ENCODE measurements around the gene CCNT1.
"Not testable (repeated sequence)": the region's sequence is repeated elsewhere in the genome, so short reads cannot be mapped to it uniquely, and the experiment has no call there.

Gene CCNT1

DNA sequence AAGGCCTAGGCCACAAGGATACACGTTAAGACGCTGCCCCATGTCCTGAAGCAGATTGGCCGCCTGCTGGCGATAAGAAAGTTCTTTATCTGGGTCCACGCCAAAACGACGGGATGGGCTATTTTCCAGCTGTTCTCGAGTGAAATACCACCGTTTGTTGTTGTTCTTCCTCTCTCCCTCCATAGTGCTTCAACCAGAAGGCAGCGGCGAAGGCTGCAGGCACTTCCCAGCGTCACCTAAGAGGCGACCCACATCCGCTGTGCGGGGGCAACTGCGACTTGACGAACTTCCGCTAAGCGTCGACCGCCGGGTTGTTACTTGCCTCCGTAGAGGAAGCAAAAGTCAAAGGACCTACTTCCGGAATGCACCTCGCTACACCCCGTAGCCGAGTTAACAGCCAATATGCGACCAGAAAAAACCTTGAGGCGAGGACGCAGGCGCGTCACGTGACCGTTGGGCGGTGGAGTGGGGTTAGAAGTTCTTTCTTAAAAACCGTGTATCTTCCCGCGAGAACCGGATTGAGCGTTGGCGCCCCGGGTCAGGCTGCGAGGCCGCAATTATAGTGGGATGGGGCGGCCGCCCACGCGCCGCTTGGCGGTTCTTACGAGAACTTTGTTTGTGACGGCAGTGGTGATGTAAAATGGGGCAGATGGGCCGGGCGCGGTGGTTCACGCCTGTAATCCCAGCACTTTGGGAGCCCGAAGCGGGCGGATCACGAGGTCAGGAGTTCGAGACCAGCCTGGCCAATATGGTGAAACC lies at the start of gene CCNT1:
CCNT1 (minus strand) TSS at position 215 of the 759 bp plus-strand sequence; CDS start at position 183, 32 bp downstream.
- peak; percentile 99 for DNase-seq (ENCODE audit: low spot score)

DNA sequence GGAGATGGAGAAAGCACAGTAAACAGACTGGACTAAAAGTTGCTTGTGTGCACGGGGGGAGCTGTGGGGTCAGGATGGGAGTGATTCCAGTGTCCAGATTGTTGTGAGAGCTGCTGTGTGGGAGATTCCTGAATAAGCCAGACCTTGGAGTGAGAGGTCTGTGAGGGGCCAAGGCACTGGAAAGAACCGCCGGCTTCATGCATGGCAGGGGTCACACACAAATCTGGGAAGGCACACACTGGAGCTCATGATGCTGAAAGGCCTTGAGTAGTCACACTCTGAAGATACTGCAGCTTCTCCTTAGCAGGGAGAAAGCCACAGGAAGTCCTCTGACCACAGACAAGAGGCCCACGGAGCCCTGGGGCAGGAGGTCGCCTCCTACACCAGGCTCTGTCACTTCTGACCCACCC lies 49.3 kb upstream of the CCNT1 start:
- no peak for DNase-seq (ENCODE audit: low spot score)

DNA sequence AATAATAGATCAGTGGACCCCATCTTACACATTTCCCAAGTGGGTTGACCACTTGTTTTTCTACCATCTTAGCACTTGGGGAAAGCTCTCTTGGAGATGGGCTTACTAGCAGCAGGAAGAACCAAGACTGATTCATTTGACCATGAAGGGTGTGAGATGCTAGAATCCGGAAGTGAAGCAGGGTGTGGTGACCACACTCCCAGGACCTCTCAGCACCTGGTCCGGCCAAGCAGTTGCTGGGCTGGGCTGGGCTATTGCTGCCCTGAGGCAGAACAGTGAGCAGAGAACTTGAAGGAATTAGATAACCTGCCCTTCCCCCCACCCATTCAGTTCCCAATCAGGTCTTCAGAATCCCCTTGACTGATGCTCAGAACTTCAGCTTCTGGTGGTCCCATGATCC lies 48.0 kb upstream of the CCNT1 start:
- DNase-seq (ENCODE audit: low spot score) = no peak

DNA sequence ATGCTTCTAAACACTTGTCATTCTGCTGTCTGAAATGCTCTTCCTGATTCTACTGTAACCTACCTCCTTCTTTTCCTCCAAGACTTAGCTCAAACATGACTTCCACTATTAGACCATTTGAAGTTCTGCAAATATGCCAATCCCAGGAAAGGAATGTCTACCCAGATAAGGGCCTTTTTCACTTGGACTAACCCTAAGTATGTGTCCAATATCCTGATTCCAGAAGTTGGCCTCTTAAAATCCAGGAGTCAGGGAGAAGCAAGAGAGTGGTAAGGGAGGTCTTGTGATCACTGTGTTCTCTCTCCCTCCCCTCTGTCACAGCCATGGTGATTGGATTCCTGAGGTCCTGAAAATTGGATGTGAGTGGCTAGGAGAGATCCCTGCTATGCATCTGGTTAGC lies 42.2 kb upstream of the CCNT1 start:
- DNase-seq (ENCODE audit: low spot score) = no peak

DNA sequence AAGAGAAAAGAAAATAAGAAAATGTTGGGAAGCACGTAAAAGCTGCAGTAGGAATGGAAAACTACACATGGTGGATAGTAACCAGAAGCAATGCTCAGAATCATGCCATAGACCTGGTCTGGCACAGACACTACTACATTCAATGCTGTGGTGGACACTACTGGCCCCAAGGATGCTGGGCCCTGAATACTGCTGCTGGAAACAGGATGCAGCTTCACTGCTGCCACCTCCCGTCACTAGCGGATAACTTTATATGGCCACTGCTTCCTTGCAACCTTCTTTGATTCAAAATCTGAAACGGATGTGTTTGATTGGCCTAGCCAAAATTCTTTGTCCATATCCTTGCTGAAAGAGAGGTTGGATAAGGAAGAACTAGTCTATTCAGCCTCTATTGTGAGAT lies 41.7 kb upstream of the CCNT1 start:
- DNase-seq (ENCODE audit: low spot score) = no peak

DNA sequence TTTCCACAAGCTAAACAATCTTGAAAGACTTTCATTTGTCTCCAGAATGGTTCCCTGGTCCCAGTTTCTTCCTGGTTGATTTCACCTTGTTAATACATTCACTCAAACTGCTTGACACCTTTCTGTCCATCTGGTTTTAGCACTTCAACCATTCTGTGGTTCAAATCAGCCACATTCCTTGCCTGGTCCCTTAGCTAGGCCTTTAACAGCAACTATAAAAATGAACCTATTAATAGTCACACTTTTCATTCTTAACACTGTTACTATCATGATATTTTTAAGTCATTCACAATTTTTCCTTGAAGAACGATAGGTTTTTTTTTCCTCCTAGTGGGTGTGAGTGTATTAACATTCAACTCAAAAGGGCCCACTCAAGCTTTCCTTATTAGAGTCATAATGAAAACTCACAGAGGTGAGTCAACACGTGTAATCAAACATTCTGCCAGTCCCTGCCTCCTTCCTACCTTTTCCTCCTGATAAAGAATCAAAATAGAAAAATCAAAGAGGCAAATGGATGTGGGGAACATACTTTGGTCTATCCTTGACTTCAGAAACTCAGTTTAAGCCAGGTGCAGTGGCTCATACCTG lies 34.4 kb upstream of the CCNT1 start:
- no peak for DNase-seq (ENCODE audit: low spot score)

DNA sequence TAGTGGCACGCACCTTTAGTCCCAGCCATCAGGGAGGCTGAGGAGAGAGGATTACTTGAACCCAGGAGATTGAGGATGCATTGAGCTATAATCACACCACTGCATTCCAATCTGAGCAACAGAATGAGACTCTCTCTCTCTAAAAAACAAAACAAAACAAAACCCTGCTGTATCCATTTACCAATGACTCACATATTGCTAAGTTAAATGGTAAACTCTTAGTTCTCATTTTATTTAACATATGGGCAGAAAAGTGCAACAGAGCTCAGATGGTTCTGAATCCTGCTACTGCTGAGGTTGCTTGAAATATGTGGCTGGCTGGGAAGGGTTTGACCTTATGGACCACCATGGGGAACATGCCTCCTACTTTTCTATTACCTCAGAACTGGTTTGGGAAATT lies 33.7 kb upstream of the CCNT1 start:
- DNase-seq (ENCODE audit: low spot score) = no peak

DNA sequence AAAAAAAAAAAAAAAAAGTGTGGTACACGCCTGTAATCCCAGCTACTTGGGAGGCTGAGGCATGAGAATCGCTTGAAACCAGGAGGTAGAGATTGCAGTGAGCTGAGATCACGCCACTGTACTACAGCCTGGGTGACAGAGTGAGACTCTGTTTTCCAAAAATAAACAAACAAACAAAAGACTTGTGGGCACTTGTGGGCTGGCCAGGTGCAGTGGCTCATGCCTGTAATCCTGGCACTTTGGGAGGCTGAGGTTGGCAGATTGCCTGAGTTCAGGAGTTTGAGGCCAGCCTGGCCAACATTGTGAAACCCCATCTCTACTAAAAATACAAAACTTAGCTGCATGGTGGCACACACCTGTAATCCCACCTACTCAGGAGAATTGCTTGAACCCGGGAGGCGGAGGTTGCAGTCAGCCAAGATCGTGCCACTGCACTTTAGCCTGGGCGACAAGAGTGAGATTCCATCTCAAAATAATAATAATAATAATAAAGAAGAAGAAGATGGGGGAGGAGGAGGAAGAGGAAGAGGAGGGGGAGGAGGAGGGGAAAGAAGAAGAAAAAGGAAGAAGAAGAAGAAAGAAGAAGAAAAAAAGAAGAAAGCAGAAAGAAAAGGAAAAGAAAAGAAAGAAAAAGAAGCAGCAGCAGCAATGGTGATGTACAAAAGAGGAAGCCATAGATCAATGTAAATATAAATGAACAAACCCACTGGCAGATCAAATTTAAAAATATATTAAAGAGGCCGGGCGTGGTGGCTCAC lies 27.9 kb upstream of the CCNT1 start:
- DNase-seq (ENCODE audit: low spot score) = no peak

DNA sequence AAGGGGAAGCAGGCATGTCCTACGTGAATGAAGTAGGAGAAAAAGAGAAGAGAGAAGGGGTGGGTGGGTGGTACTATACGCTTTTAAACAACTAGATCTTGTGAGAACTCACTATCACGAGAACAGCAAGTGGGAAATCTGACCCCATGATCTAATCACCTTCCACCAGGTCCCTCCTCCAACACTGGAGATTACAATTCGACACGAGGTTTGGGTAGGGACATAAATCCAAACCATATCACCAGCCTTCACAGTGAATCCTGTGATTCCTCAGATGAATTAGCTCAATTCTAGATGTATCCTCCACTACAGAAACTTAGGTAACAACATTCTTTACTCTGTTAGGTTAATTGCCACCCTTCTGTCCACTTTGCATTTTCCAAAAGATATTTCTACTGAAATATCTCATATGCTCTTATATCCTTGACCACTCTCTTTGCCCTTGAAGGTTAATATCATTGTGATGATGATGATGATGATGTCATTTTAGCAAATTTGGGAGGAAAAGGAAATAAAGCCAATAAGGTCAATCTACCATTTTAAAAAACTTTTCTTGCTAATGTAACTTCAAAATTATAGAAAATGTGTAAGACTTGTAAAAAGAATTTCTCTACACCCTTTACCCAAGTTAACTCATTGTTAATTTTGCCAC lies 23.2 kb upstream of the CCNT1 start:
- DNase-seq (ENCODE audit: low spot score) = no peak

DNA sequence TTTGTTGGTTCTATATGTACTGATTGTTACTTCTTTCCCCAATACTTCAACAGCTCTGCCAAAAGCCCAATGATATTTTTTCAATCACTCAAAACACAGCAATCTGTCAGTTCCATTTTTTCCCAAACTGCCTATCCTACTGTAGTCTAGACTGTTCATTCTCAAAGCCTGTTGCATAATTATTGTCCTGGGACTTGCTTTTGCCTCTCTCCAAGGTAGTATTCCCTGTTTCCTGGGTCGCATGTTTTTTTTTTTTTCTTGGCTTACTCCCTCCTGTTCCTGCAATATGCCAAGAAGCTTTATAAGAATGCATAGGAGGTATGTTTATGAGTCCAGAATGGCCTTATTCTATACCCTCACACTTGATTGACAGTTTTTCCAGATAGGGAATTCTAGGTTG lies 19.9 kb upstream of the CCNT1 start:
- no peak for DNase-seq (ENCODE audit: low spot score)

DNA sequence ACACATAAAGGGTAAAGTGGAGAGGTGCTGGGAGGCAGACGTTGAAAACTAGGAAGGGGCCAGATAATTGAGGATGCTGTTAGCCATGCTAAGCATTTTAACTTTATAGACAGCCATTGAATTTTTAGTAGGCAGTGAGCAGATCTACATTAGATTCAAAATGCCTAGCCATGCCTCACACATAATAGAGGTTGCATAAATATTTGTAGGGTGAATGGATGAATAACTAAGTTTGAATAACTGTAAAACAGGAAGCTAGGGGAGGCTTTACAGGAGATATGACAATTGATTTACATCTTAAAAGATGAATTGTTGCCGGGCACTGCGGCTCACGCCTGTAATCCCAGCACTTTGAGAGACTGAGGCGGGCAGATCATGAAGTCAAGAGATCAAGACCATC lies 12.3 kb upstream of the CCNT1 start:
- DNase-seq (ENCODE audit: low spot score) = no peak

DNA sequence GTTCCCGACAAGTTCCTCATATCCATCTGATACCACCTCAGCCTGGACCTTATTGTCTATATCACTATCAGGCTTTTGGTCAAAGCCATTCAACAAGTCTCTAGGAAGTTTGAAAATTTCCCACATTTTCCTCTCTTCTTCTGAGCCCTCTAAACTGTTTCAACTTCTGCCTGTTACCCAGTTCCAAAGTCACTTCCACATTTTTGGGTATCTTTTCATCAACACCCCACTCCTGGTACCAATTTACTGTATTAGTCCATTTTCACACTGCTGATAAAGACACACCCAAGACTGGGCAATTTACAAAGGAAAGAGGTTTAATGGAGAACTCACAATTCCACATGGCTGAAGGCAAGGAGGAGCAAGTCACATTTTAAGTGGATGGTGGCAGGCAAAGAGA lies 4.2 kb upstream of the CCNT1 start:
- DNase-seq (ENCODE audit: low spot score) = not testable (repeated sequence)

DNA sequence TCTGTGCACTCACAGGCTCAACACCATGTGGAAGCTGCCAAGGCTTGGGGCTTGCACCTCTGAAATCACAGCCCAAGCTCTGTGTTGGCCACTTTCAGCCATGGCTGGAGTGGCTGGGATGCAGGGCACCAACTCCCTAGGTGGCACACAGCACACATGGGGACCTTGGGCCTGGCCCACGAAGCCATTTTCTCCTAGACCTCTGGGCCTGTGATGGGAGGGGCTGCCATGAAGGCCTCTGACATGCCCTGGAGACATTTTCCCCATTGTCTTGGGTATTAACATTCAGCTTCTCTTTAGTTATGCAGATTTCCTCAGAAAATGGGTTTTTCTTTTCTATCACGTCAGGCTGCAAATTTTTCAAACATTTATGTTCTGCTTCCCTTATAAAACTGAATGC lies 3.7 kb upstream of the CCNT1 start:
- not testable (repeated sequence) for DNase-seq (ENCODE audit: low spot score)

DNA sequence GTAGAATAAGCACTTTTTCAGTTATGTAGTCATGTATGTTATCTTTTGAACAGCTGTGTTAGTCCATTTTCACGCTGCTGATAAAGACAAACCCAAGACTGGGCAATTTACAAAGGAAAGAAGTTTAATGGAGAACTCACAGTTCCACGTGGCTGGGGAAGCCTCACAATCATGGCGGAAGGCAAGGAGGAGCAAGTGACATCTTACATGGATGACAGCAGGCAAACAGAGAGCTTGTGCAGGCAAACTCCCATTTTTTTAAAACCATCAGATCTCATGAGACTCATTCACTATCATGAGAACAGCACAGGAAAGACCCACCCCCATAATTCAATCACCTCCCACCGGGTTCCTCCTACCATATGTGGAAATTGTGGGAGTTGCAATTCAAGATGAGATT lies 2.5 kb upstream of the CCNT1 start:
- not testable (repeated sequence) for DNase-seq (ENCODE audit: low spot score)

DNA sequence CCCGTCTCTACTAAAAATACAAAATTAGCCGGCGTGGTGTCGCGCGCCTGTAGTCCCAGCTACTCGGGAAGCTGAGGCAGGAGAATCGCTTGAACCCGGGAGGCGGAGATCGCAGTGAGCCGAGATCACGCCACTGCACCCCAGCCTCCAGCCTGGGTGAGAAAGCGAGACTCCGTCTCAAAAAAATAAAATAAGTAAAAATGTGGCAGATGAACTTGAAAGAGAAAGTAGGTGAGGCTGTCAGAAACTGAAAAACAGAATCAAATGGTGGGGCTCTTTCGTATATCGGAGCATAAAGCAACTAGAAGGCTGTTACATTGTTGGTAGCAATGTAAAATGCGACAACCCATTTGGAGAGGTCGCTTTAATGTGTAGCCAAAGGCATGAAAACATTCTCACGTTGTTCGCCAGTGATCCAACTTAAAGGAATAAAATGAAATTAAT lies 767 bp upstream of the CCNT1 start:
- DNase-seq (ENCODE audit: low spot score) = no peak

DNA sequence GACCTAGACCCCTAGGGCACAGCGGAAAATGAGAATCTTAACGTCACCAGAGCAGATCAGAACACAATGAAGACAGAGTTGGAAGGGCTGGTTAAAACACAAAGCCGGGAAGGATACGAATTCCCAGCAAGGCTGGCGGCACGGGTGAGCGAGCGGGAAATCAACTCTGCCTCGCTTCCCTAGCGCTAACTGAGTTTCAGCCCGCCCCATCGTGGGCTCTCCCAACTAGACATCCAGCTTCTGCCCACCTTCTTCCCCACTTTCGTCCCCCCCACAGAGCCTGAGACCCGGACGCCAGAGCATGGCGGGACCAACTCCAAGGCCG lies 377 bp downstream of the CCNT1 start:
- no peak for DNase-seq (ENCODE audit: low spot score)

DNA sequence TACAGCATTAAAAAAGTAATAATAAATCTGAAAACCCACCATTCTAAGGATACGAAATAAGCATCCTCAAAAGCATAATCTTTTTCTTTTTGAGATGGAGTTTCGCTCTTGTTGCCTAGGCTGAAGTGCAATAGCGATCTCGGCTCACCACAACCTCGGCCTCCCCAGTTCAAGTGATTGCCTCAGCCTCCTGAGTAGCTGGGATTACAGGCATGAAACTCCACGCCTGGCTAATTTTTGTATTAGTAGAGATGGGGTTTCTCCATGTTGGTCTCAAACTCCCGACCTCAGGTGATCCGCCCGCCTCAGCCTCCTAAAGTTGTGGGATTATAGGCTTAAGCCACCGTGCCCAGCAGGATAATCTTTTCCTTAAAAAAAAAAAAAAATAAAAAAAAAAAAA lies 4.3 kb downstream of the CCNT1 start:
- DNase-seq (ENCODE audit: low spot score) = no peak

DNA sequence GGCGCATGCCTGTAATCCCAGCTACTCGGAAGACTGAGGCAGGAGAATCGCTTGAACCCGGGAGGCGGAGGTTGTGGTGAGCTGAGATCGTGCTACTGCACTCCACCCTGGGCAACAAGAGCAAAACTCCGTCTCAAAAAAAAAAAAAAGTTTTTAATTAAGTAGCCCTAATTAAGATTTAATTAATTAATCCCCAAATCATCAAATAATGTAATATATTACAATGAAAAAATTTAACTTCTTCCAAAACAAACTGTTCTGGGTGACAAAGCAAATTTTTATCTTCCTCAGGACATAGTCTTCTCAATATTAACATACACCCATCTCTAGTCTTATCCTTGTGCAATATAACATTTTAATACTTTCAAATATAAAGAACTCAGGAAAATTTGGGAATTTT lies 17.7 kb downstream of the CCNT1 start:
- not testable (repeated sequence) for DNase-seq (ENCODE audit: low spot score)

DNA sequence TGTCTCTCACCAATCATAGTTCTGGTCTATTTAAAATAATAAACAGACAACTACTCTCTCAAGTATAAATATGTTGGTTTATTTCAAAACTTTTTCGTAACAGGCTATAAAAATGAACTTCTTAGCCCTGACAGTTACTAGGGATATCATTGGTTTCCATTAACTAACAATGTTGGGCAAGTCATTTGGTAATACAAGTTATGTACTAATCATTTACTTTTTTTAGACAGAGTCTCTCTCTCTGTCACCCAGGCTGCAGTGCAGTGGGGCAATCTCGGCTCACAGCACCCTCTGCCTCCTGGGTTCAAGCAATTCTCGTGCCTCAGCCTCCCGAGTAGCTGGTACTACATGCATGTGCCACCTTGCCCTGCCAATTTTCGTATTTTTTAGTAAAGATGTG lies 19.9 kb downstream of the CCNT1 start:
- DNase-seq (ENCODE audit: low spot score) = no peak

DNA sequence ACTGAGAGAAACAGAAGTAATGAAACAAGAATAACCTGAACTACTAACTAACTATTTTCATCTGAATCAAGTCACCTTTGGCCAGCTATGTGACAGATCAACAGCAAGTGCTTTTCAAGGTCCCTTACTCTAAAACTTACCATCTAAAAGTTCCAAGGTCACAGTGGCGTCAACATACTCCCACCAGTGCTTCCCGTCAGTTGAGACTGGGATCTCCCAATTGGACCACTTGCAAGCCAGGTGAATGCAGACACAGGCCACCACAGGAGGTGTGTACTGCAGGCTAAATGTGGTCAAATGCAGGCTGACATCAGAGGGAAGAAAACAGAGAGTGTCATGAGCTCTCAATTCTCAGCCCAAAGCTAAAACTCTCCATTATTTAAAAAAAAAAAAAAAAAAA lies 20.6 kb downstream of the CCNT1 start:
- no peak for DNase-seq (ENCODE audit: low spot score)

DNA sequence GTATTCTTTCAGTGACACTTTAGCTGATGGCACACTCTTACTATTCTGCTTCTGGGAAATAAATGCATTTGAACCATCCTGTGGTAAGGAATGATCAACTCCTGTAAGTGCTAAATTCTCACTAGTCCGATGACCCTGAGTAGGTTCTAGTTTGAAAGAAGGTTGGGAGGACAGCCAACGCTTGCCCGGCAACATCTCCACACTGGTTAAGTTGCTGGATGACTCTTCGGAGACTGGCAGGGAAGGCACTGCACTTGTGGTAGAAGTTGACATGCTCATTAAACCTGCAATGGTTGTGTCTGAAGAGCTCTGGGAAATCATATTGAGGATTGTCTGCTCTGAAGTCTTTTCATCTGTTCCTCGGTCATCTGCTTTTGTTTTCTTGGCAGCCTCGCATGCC lies 22.5 kb downstream of the CCNT1 start:
- DNase-seq (ENCODE audit: low spot score) = no peak

DNA sequence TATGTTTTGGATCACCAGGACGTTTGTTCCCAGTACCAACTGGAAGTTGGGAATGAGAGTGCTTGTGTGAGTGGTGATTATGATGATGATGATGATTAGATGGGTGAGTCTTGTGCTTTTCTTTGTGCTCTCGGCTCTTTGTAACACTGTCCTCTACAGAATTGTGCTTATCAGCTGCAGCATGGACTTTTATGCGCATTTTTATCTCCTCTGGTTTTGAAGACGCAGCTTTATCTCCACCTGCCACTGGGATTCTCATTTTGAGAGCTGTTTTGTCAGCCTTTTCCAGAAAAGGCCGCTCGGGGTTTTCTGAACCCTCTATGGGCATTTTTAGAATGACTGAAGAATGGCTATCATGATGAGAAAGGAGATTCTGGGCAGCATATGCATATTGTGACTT lies 22.9 kb downstream of the CCNT1 start:
- DNase-seq (ENCODE audit: low spot score) = no peak

Measured in CD4-positive, alpha-beta T cell treated with Interleukin-6 at 100 ng/mL for 8 hours (primary cell).